ENCODE results near the gene FNBP1. TPM values are rescaled to one million over a fixed set of nuclear protein-coding genes. Genes with fewer than 3 reads are reported as not detected.

FNBP1 gene
- total RNA-seq, 1 donor from 2014 or later: 47.1 TPM

DNA sequence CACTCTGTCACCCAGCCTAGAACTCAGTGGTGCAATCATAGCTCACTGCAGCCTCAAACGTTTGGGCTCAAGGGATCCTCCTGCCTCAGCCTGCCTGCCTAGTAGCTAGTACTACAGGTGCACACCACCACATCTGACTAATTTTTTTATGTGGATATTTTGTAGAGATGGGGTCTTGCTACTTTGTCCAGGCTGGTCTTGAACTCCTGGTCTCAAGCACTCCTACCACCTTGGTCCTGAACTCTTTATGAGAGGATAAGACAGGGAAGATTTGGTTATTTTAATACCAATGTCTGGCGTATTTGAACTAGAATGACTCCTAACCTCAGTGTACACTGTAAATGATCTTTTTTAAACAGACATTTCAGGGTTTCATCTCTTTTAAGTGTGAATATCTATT, 19.8 kb upstream of the FNBP1 start:
- DNase-seq (ENCODE audit: extremely low spot score in 2 of 2): no peak
- intact Hi-C loops (cut with DNase I): no loop called here
- Histone ChIP-seq H3K36me3 (no peaks in the 10 kb centered on the region), H3K27me3 (no peaks in the 10 kb centered on the region), H3K4me3 (no peak overlapping the region), H3K9me3 (no peaks in the 10 kb centered on the region), H3K4me1 (no peaks in the 10 kb centered on the region), H3K27ac (no peak overlapping the region)
- TF ChIP-seq CTCF (IDR thresholded peaks at IDR 0.05) (no peak), POLR2AphosphoS5 (IDR thresholded peaks at IDR 0.05; ENCODE audit: insufficient read depth in 1 of 2, low read depth in 1 of 2) (no peak), POLR2A (IDR thresholded peaks at IDR 0.05) (no peak)

GRCh38 chr9:130060296-130060695, 17.3 kb upstream of the FNBP1 start:
- no peaks in the 10 kb centered on the region for H3K9me3 ChIP-seq
- H3K27me3 ChIP-seq: no peaks in the 10 kb centered on the region
- peaks cover 4% of the 10 kb centered on the region for H3K4me1 ChIP-seq
- no peak for DNase-seq (ENCODE audit: extremely low spot score in 2 of 2)
- no peaks in the 10 kb centered on the region for H3K36me3 ChIP-seq
- no peak overlapping the region for H3K27ac ChIP-seq
- intact Hi-C loops (cut with DNase I): no loop called here
- no peak overlapping the region for H3K4me3 ChIP-seq
- TF ChIP-seq POLR2AphosphoS5 (IDR thresholded peaks at IDR 0.05; ENCODE audit: insufficient read depth in 1 of 2, low read depth in 1 of 2) (no peak), CTCF (IDR thresholded peaks at IDR 0.05) (no peak), POLR2A (IDR thresholded peaks at IDR 0.05) (no peak)

GRCh38 chr9:130058887-130059286, 15.9 kb upstream of the FNBP1 start:
- H3K9me3 ChIP-seq: no peaks in the 10 kb centered on the region

GRCh38 chr9:130058154-130058553, 15.2 kb upstream of the FNBP1 start:
- no peak for DNase-seq (ENCODE audit: extremely low spot score in 2 of 2)
- Histone ChIP-seq H3K9me3 (no peaks in the 10 kb centered on the region), H3K27ac (no peak overlapping the region), H3K4me3 (no peak overlapping the region), H3K27me3 (no peaks in the 10 kb centered on the region), H3K36me3 (no peaks in the 10 kb centered on the region), H3K4me1 (peaks cover 16% of the 10 kb centered on the region)
- TF ChIP-seq POLR2AphosphoS5 (IDR thresholded peaks at IDR 0.05; ENCODE audit: insufficient read depth in 1 of 2, low read depth in 1 of 2) (no peak), CTCF (IDR thresholded peaks at IDR 0.05) (no peak), POLR2A (IDR thresholded peaks at IDR 0.05) (no peak)
- intact Hi-C loops (cut with DNase I): no loop called here

More at GRCh38 chr9:130058887-130059286, 15.9 kb upstream of the FNBP1 start:
- DNase-seq (ENCODE audit: extremely low spot score in 2 of 2): no peak
- H3K27me3 ChIP-seq: no peaks in the 10 kb centered on the region
- TF ChIP-seq POLR2A (IDR thresholded peaks at IDR 0.05) (no peak), POLR2AphosphoS5 (IDR thresholded peaks at IDR 0.05; ENCODE audit: insufficient read depth in 1 of 2, low read depth in 1 of 2) (no peak), CTCF (IDR thresholded peaks at IDR 0.05) (no peak)
- peaks cover 15% of the 10 kb centered on the region for H3K4me1 ChIP-seq
- H3K4me3 ChIP-seq: no peak overlapping the region
- no peak overlapping the region for H3K27ac ChIP-seq
- intact Hi-C loops (cut with DNase I): no loop called here
- no peaks in the 10 kb centered on the region for H3K36me3 ChIP-seq

- DNase-seq (ENCODE audit: extremely low spot score in 2 of 2): no peak
- peaks cover 40% of the 10 kb centered on the region for H3K4me1 ChIP-seq
Observed at GRCh38 chr9:130054820-130055219, 11.8 kb upstream of the FNBP1 start.

More at GRCh38 chr9:130054820-130055219, 11.8 kb upstream of the FNBP1 start:
- Histone ChIP-seq H3K9me3 (no peaks in the 10 kb centered on the region), H3K27me3 (no peaks in the 10 kb centered on the region), H3K4me3 (peak overlapping the region; percentile 87 to 99), H3K27ac (no peak overlapping the region), H3K36me3 (no peaks in the 10 kb centered on the region)
- intact Hi-C loops (cut with DNase I): no loop called here
- TF ChIP-seq POLR2A (IDR thresholded peaks at IDR 0.05): no peak

All from vagina (tissue), 2 donors.